OCI-LY7 (cell line): ENCODE data around the gene UMPS. TPM values are rescaled to one million over a fixed set of nuclear protein-coding genes. Genes with fewer than 3 reads are reported as not detected.

Experiments
- BruUV-seq: library from RNA; stranded (reverse); fragments of 400-500 nt; replicated peaks from 2 replicates; lab custom pipeline; 2021; lab: Mats Ljungman, UMichigan
- CTCF ChIA-PET: fragments of 300-600 bp; sonication (Branson Sonifier 250); formaldehyde crosslinking; loops from one replicate; lab custom pipeline; 2022; ENCODE audit warnings: antibody characterized with exemption; ENCODE audit not compliant: unreplicated experiment; lab: Charles Lee
- POLR2A ChIA-PET: fragments of 300-600 bp; sonication (Branson Sonifier 250); formaldehyde crosslinking; loops from one replicate; lab custom pipeline; 2022; ENCODE audit warnings: antibody characterized with exemption; lab: Charles Lee
- DNase-seq: peaks from one replicate; pipeline ENCODE4 v3.0.0-alpha.2; 2015; ENCODE audit warnings: low spot score
- H2AFZ ChIP-seq: fragments of 200-600 bp; sonication (generic), shearing (Covaris generic); 2 replicates; pipeline ENCODE4 v1.6.1; 2014; ENCODE audit warnings: mild to moderate bottlenecking, antibody characterized with exemption, low read length, moderate library complexity
- H3K27ac ChIP-seq: fragments of 200-600 bp; sonication (generic); 2 replicates; pipeline ENCODE4 v1.5.1; 2014; ENCODE audit warnings: mixed run types, low read depth, mild to moderate bottlenecking, moderate library complexity, low read length, inconsistent platforms; ENCODE audit not compliant: poor library complexity, severe bottlenecking
- H3K36me3 ChIP-seq: fragments of 200-600 bp; sonication (generic); 2 replicates; pipeline ENCODE4 v1.6.1; 2014; ENCODE audit warnings: mild to moderate bottlenecking, antibody characterized with exemption, low read length, moderate library complexity, mixed read lengths; ENCODE audit not compliant: insufficient read depth
- H3K4me1 ChIP-seq: fragments of 200-600 bp; sonication (generic); 2 replicates; pipeline ENCODE4 v1.5.1; 2014; ENCODE audit warnings: mild to moderate bottlenecking, low read length; ENCODE audit not compliant: insufficient read depth, poor library complexity, severe bottlenecking
- H3K4me2 ChIP-seq: fragments of 200-600 bp; sonication (generic); 2 replicates; pipeline ENCODE4 v1.6.1; 2014; ENCODE audit warnings: mild to moderate bottlenecking, low read length
- H3K4me3 ChIP-seq: fragments of 200-600 bp; sonication (generic); 2 replicates; pipeline ENCODE4 v1.5.1; 2014; ENCODE audit warnings: mild to moderate bottlenecking, low read depth, low read length; ENCODE audit not compliant: poor library complexity, severe bottlenecking
- H3K79me2 ChIP-seq: fragments of 200-600 bp; sonication (generic); 2 replicates; pipeline ENCODE4 v1.6.1; 2016; ENCODE audit warnings: low read depth, mild to moderate bottlenecking, low read length, moderate library complexity, mixed read lengths; ENCODE audit not compliant: insufficient read depth
- H3K9me2 ChIP-seq: fragments of 200-600 bp; sonication (generic); 2 replicates; pipeline ENCODE4 v1.6.1; 2016; ENCODE audit warnings: mild to moderate bottlenecking, low read length, mixed read lengths; ENCODE audit not compliant: insufficient read depth
- H3K9me3 ChIP-seq: fragments of 200-600 bp; sonication (generic); 2 replicates; pipeline ENCODE4 v1.6.1; 2014; ENCODE audit warnings: mild to moderate bottlenecking, mixed run types, low read length, mixed read lengths
- H4K20me1 ChIP-seq: fragments of 200-600 bp; sonication (generic); 2 replicates; pipeline ENCODE4 v1.6.1; 2014; ENCODE audit warnings: mild to moderate bottlenecking, antibody characterized with exemption, low read length, moderate library complexity, mixed read lengths; ENCODE audit not compliant: insufficient read depth
- CTCF ChIP-seq: fragments of 200-600 bp; sonication (generic); conservative IDR thresholded peaks from 2 replicates; pipeline ENCODE4 v1.5.1; 2014; ENCODE audit warnings: mild to moderate bottlenecking, antibody characterized with exemption, low read length, moderate library complexity, mixed read lengths
- EZH2phosphoT487 ChIP-seq: fragments of 200-600 bp; sonication (generic); IDR thresholded peaks from 2 replicates; pipeline ENCODE4 v1.6.1; 2018; ENCODE audit warnings: low read depth, borderline replicate concordance, mild to moderate bottlenecking, mixed run types, antibody characterized with exemption, low read length, moderate library complexity, mixed read lengths
- intact Hi-C: fragments of 100-400 bp; cut with micrococcal nuclease; formaldehyde crosslinking; loops from one replicate; pipeline ENCODE4 v1.10.0; 2022; ENCODE audit not compliant: unreplicated experiment
- total RNA-seq, 2 experiments: library from RNA; depleted of rRNA in 1 of 2; stranded (reverse); fragments of >200 nt in 1 of 2; shearing (Covaris generic) in 1 of 2; gene quantifications; 2 replicates each; pipeline ENCODE4 v1.2.3, GENCODE V29; 2014 to 2022

The UMPS gene
- total RNA-seq, 2 experiments from 2014 or later = 24.8 to 62.7 TPM

GRCh38 chr3:124695369-124695768, 34.9 kb upstream of the UMPS start:
- H3K9me3 ChIP-seq = no peaks in the 10 kb centered on the region
- no peak for DNase-seq
- H3K4me1 ChIP-seq = no peaks in the 10 kb centered on the region
- no peaks in the 10 kb centered on the region for H4K20me1 ChIP-seq
- intact Hi-C loops = no loop called here
- no peaks in the 10 kb centered on the region for H3K9me2 ChIP-seq
- no TSS peak for BruUV-seq
- H3K4me2 ChIP-seq = no peak overlapping the region
- ChIA-PET POLR2A (no interaction called here), CTCF (no interaction called here)
- no peaks in the 10 kb centered on the region for H3K79me2 ChIP-seq
- H3K4me3 ChIP-seq = no peak overlapping the region
- TF ChIP-seq EZH2phosphoT487 = no peak
- no peaks in the 10 kb centered on the region for H3K36me3 ChIP-seq
- H3K27ac ChIP-seq = no peak overlapping the region
- H2AFZ ChIP-seq = no peak overlapping the region

GRCh38 chr3:124696006-124696405, 34.2 kb upstream of the UMPS start:
- no peaks in the 10 kb centered on the region for H3K36me3 ChIP-seq
- ChIA-PET CTCF (no interaction called here), POLR2A (no interaction called here)
- no peak overlapping the region for H2AFZ ChIP-seq
- DNase-seq = no peak
- H3K9me2 ChIP-seq = no peaks in the 10 kb centered on the region
- H3K4me2 ChIP-seq = no peak overlapping the region
- intact Hi-C loops = no loop called here
- TF ChIP-seq EZH2phosphoT487 (no peak), CTCF (no peak)
- H3K4me3 ChIP-seq = no peak overlapping the region
- no TSS peak for BruUV-seq
- H3K79me2 ChIP-seq = no peaks in the 10 kb centered on the region
- H3K9me3 ChIP-seq = no peaks in the 10 kb centered on the region
- H3K4me1 ChIP-seq = no peaks in the 10 kb centered on the region
- no peaks in the 10 kb centered on the region for H4K20me1 ChIP-seq
- no peak overlapping the region for H3K27ac ChIP-seq

GRCh38 chr3:124697302-124697701, 33.0 kb upstream of the UMPS start:
- H3K9me3 ChIP-seq = no peaks in the 10 kb centered on the region
- no peaks in the 10 kb centered on the region for H3K36me3 ChIP-seq
- H3K27ac ChIP-seq = no peak overlapping the region
- TF ChIP-seq CTCF = no peak
- no peak for TF ChIP-seq EZH2phosphoT487
- DNase-seq = no peak
- no peaks in the 10 kb centered on the region for H4K20me1 ChIP-seq
- no peaks in the 10 kb centered on the region for H3K79me2 ChIP-seq
- ChIA-PET CTCF (no interaction called here), POLR2A (no interaction called here)
- H2AFZ ChIP-seq = no peak overlapping the region
- no peaks in the 10 kb centered on the region for H3K4me1 ChIP-seq
- H3K4me3 ChIP-seq = no peak overlapping the region
- H3K4me2 ChIP-seq = no peak overlapping the region
- BruUV-seq = no TSS peak
- no peaks in the 10 kb centered on the region for H3K9me2 ChIP-seq
- intact Hi-C loops = no loop called here
